ENCODE measurements around the gene KCNJ14.

- TF ChIP-seq CTCF (IDR thresholded peaks at IDR 0.05) (no peak), POLR2A (IDR thresholded peaks at IDR 0.05) (no peak)
Observed at GRCh38 chr19:48461651-48461981, 6.2 kb downstream of the KCNJ14 start.

Measured in vagina (tissue), 2 donors.